NOMO-1 (cell line): ENCODE measurements around the gene EPB41.
A peak's percentile ranks its signal among the peaks of the same experiment; 100 is the strongest.

Experiments
- DNase-seq, 2 experiments: peaks; one replicate each; lab custom pipeline; 2025; ENCODE audit not compliant: unreplicated experiment in 2 of 2; lab: John Stamatoyannopoulos, UW

Gene EPB41

DNA sequence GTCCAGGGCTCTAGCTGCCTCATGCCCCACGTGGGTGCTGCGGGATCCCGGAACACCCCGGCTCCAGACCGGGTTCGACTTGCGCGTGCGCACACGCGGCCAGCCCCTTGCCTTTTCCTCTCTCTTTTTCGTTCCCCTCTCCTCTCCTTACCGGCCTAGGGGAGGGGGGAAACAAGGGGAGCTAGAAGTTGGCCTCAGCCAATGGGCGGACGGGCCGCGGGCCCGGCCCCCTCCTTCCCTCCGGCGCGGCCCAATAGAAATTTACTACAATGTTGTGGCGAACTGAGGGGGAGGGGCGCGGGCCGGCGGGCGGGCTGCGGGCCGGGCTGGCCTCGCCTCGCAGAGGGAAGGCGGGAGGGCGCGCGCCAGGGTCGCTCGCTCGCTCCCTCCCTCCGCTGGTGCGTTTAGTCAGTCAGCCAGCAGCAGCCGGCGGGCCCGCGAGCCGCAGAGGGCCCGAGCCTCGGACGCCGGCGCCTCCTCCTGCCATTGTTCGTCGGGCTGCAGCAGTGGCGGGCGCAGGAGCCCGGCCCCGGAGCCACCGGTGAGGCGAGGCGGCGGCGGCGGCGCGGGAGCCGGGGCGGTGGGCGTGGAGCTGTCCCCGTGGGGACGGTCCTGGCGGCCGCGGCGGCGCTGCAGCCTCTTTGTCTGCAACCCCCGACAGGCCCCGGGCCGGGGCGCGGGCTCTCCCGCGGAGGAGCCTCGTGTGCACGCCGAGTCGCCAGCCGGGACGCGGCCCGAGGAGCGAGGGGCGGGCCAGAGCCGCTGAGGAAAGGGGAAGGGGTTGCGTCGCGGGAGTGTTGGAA is at the start of gene EPB41:
Gene EPB41, plus strand, starts transcription at position 342 of the 803 bp plus-strand sequence. CDS start 72,869 bp downstream, outside the sequence.
- peak; percentile 85 to 96 for DNase-seq

DNA sequence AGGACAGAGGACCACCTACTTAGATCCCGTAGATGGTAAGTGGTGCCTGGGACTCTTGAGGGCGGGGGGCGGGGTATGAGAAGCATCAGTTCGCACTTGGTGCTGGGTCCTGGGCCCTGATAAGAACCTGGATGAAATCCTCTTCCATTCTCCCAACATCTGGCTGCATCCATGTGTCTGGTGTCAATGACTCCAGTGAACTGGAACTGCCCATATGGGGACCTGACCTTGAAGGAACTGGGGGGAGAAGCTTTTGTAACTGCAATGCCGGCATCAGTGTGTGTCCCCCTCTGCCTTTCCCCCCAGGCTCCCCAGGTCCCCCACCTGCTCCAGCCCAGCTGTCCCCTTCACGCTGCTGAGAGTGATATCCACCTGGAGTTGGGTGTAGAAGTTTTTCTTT is 49.7 kb upstream of the EPB41 start:
- no peak for DNase-seq

DNA sequence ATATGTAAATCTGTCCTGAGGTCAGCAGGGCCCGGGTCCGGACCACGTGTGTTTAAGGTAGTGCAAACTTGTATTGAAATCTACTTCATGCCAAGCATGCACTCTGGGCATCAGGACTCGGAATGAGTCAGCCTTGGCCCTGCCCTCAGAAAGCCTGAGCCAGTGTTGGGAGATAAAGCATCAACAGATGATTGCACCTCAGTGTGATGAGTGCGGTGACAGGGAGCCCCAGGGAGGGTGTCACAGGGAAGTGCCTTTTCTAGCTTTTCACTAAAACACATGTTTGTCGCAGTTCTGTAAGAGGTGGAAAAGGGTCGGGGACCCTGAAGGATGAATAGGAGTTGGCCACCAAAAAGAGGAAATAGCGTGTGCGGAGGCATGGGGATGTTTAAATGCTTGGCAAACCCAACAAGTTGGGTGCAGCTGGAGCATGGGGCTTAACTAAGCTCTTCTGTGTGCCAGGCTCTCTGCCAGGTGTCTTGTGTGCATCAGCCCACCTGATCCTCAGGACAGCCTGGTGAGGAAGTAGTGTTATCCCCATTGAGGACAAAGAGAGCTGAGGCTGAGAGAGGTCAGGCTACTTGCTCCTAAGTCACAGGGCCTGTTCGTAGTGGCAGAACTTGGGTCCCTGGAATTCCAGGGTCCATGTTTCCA is 48.2 kb upstream of the EPB41 start:
- DNase-seq = no peak

DNA sequence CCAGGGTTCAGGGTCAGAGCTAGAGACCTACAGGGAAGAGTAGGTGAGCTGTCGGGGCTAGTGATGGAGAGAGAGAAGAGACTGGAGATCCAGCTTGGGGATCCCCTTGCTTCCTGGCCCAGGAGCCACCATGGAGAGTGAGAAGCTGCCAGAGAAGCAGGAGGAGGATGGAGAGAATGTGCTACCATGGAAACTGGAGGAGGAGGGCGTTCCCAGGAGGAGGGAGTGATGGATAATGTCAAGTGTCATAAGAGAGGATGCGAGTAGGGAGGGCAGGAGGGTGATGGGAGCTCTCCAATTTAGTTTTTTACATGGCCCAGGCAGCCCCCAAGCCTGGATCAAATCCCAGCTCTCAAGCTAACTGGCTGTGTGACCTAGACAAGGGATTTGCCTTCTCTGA is 46.5 kb upstream of the EPB41 start:
- no peak for DNase-seq

DNA sequence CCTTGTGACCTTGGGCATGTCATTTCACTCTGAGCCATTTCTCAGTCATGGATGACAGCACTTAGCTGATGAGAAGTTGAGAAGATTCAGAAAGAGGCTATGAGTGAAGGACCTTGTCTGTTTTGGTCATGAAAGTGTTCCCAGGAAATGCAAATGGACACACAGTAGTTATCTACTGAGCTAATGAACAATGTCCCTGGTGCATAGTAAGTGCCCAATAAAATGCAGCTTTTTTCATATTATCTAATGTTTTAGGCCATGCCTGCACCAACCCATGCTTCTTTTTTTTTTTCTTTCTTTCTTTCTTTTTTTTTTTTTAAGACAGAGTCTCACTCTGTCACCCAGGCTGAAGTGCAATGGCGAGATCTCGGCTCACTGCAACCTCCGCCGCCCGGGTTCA is 44.4 kb upstream of the EPB41 start:
- DNase-seq = no peak

DNA sequence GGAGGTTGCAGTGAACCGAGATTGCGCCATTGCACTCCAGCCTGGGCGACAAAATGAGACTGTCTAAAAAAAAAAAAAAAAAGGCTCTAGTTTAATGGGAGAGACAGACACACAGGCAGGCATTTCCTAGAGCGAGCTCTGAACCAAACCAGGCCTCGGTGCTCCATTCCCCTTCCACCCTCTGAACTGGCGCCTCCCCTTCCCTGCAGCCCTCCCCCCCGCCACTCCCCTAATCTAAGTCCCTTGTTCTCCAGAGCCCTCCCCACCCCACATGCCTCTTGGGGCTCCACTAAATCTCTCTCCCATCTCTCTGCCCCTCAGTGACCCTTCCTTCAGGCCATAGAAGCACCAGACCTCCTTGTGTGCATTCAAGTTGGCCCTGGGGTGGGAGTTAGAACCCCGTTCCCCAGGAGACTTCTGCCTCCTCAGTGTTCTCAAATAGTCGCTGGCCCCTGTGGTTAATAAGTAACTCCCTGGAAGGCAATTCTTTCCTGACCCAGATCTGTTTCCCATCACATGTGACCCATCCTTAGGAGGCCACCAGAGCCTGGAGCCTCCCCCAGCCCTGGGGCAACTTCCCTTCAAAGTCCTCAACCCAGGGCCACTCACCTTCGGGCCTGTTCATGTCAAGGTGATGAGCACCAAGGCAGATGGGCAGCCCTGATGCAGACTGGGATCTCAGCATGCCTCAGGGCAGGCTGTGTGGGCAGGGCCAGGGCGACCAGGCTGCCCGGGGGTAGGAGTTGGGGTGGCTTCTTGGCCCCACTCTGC is 42.6 kb upstream of the EPB41 start:
- DNase-seq = no peak

DNA sequence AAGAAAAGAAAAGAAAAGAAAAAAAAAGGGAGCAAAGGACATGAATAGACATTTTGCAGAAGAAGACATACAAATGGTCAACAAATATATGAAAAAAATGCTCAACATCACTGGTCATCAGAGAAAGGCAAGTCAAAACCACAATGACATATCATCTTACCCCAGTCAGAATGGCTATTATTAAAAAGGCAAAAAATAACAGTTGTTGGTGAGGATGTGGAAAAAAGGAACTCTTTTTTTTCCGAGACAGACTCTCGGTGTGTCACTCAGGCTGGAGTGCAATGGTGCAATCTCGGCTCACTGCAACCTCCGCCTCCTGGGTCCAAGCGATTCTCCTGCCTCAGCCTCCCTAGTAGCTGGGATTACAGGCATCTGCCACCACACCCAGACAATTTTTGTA is 39.2 kb upstream of the EPB41 start:
- DNase-seq = peak; percentile 18 to 70

DNA sequence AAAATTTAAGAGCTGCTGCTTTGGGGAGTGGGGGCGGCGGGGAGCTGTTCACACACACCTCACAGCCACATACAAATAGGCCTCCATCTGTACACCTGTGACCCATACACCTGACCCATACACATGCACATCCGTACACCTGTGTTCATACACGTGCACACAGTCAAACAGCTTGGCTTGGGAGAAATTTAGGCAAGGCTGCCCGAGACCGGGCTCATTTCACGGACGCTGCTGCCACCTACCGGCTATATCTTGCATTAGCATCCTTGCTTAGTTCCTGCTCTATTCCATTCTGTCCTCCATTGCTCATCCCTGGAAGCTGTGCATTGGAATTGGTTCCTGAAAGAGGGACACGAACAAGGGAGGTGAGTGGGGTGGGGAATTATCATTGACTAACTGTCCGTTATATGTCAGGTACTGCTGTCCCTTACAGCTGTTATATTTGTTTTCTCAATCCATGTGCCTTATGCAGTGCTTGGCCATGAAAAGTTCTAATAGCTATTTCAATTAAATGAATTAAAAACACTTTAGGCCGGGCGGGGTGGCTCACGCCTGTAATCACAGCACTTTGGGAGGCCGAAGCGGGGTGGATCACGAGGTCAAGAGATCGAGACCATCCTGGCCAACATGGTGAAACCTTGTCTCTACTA is 37.1 kb upstream of the EPB41 start:
- peak; percentile 64 to 66 for DNase-seq

DNA sequence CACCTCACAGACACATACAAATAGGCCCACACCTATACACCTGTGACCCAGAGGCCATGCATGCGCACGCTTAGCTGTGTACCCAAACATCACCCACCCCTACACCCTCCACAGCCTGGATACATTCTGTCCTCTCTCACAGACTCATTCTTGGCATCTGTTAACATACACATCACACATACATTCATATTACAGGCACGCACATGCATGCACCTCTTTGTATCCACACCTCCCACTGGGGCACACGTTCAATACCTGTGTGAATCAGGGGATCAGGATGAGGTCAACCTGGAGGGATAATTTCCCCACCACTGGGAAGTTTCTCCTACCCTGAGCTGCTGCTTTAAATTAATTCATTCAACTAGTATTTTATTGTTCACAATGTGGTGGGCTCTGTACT is 35.6 kb upstream of the EPB41 start:
- no peak for DNase-seq

DNA sequence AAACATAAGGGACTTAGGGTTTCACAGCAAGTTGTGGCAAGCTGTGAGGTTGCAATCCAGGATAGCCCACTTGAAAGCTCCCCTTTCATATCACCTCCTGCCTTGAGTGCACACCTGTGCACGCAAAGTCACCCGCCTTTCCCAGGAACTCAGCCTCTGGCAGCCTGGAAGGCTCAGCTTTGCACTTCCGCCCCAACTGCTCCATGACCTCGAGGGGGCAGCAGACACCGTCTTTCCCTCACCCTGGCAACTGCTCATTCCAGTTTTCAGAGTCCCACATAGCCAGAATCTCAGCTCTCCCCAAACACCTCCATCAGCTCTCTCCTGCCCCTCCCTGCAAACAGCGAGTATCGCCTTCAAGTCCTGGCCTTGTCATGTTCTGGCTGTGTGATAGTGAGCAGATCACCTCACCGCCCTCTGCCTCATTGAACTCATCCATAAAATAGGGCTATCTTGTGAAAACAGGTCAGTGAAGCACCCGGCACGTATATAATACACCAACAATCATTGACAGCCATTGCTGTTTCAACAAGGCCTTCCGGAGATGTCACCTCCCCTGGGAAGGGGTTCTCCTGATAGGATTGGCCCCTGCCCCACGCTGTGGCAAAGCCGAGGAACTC is 32.2 kb upstream of the EPB41 start:
- DNase-seq = peak; percentile 16 to 76

DNA sequence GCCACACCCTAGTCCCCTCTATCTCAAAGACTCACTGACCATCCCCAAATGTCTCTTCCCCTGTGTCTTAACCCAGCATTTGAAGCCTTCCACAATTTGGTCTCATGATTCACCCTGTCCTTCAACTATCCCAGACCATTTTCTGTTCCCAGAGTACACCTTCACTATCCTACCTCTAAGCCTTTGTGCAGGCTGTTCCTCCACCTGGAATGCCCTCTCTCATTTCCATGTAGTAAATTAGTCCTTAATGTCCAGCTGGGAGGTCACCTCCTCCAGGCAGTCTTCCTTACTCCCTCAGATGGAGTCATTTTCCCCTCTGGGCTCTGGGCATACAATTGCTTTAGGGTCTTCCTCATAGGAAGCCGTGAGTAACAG is 31.1 kb upstream of the EPB41 start:
- DNase-seq = no peak

DNA sequence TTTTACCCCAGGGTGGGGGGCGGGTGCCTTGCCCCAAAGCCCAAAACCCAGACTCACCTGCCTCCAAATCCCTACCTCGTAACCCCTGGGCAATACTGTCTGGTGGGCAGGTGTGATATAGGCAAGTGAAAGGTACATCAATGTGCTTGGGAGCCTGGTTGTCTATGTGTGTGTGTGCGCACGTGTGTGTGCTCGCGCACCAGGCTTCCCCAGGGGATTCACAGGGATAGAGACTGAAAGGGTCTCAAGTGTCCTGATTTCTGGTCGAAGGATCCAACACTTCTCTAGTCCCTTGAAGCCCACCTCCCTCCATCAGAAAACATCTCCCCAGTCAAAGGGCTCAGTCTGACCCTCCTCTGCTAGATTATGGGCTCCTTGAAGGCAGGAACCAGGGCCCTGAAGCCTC is 28.9 kb upstream of the EPB41 start:
- no peak for DNase-seq

DNA sequence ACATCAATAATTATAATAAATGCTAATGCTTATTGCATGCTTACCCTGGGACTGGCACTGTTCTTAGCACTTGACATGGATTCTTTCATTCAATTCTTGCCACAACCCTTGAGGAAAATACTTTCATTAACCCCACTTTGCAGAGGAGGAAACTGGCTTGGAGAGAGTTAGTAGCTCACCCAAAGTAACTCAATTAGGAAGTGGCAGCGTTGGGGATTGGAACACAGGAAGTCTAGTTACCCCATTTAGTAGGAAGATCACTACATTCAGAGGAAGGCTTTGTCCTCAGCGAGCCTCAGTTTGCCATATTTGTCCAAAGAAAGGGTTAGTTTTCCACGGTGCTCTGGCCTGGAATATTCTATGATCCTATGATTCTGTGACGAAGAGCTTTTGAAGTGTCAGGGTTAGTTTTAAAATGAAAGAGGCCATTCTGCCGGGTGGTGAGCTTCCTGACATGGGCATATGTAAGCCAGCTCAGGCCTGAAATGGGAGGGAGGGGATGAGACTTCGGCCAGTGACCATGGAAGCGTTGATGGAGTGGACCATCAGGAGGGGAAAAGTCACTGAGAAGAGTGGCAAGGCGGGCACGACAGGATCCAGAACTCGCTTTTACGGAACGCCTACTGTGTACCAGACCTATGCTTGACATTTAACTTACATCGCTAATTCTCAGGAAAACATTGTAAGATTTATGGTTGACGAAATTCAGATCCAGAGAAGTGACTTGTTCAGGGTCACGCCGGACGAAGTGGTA is 28.2 kb upstream of the EPB41 start:
- no peak for DNase-seq

DNA sequence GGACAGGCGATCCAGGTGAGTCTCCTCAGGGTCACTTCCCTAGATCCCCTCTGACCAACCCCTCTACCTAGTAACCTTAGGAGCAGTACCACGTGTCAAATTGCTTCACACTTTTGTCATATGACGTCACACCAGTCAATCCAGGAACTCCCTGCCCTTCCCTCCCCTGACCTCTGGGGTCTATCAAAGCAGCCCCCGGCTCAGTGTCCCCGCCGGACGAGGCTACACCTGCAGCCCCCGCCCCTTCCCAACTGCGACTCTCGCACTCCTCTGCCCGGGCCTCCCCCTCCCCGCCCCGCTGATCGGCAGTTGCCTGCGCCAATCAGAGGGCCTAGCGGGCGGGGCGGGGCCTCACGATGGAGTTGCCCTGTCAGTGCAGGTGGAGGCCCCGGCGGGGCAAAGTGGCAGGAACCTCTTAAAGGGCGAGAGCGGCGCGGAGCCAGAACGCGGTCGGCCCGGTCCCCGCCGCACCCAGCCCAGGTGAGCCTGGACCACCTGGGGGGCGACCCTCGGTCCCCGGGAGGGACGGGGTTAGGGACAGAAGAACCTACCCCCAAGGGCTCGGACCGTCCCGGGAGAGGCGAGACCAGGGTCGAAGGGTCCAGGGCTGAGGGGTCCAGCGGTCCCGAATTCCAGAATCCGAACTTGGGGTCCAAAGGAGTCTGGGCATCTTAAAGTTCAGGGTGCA is 27.5 kb upstream of the EPB41 start:
- DNase-seq = peak; percentile 70 to 84

DNA sequence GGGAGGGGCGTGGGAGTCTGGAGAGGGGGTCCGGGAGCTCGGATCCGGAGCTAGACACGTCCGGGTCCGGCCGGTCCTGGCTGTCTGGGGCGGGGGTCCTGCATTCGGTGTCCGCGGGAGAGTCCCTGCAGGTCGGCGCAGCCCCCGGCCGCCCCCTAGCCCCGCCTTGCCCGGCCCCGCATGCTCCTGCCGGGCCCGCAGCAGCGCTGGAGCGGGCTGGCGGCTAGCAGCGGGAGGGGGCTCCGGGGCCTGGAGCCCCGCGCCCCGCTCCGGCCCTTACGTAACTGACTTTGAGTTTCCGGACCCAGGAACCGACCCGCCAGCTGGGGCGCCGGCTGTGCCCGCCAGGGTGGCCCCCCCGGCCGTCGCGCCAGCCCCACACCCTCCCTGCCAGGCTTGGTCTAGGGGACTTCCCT is 26.9 kb upstream of the EPB41 start:
- DNase-seq = peak in 1 of 2 experiments; percentile 20

DNA sequence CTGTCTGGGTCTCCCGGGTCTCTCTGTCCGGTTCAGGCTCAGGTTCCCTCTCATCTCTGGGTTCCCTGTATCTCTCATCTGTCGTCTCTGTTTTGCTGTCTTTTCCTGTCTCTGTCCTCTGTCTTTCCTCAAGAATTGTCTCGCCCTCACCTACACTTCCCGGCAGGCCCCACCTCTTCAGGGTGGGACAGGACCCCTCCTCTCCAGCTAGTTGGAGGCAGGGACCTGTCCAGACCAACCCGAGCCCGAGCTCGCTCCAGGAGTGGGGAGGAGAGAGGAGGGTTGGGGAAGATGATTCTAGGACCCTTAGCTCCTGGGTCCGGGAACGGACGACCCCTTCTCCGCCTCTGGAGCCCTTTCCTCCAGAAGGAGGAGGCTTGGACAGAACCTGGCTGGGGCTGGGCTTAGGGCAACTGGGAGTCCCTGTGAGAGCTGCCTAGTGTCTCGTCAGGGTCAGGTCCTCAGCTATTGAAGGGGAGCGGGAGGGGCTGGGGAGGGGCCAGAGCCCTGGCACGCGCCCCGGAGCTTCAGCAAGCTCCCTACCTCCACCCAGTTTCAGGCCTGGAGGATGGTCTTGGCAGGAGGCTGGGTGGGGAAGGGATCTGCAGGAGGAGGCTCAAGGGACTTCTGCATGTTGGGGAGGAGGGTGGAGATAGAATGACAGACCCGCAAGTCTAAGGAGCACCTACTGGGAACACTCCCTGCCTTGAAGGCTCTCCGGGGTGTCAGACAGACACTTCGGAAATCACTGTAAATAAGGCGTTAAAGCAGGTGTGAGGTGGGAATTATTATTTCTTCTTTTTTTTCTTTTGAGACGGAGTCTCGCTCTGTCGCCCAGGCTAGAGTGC is 26.3 kb upstream of the EPB41 start:
- DNase-seq = no peak

DNA sequence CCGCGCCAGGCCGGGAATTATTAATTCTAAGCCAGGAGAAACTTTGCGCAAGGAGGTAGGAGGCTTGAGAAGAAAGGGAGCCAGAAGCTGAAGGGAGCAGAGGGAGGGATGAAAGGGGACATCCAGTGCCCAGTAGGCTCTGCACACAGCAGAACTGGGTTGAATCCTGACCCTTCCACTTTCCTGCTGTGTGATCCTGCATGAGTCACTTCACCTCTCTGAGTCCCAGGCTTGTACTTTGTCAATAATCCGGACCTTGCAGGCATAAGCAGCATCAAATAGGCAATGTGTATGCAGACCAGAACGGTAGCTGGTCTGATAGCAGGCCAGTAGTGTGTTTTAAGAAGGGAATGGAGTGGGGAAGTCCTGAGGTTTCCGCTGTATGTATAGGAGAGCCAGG is 25.5 kb upstream of the EPB41 start:
- no peak for DNase-seq

DNA sequence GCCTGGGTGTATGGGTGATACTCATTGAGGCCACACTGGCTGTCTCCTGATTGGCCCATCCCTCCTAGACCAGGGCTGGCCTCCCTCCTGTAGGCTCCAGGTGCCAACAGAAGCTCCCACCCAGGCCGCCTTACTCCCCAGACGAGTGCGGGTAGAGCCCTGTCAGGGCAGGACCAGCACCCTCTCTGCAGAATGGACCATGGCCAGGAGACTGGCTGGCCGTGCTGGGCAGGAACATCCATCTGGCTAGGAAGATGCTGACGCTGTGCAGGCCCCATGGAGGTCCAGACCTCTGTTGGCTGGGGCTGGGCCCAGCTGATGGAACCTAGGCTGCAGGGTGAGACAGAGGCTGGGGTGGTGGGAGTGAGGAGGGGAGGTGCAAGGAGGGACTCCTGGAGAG is 25.0 kb upstream of the EPB41 start:
- DNase-seq = no peak

DNA sequence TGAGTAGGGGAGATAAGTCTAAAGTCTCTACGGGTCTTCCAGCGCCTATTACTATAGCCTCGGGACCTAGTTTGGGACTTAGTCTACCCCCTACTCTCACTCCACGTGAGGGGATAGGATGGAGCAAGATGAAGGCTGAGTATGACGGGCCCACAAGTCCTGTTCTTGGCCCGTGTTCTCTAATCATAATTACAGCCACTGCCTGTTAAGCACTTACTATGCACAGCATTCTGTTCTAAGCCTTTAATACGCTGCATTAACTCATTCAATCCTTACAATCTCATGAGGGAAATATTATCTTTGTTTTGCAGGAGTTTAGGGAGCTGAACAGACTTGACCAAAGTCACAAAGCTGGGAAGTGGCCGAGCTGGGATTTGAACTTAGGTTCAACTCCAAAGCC is 23.9 kb upstream of the EPB41 start:
- DNase-seq = no peak
